HepG2 (cell line): ENCODE data around the gene ZFAND3. TPM values are rescaled to one million over a fixed set of nuclear protein-coding genes. Genes with fewer than 3 reads are reported as not detected.

Experiments
- ATAC-seq: fragments of 200-7000 bp; cut with Tn5 transposase; 3 replicates; pipeline ENCODE4 v1.9.1; 2020; ENCODE audit warnings: mild to moderate bottlenecking, moderate library complexity
- BruUV-seq: library from RNA; stranded (reverse); fragments of 400-500 nt; replicated peaks from 2 replicates; lab custom pipeline; 2021; lab: Mats Ljungman, UMichigan
- CTCF ChIA-PET: fragments of 300-600 bp; formaldehyde crosslinking; extraction: SDS; loops from one replicate; lab custom pipeline; 2021; ENCODE audit warnings: low total read pairs, inconsistent platforms, low intra/inter-chr PET ratio; lab: Yijun Ruan, JAX
- POLR2A ChIA-PET: fragments of 350-600 bp; sonication (Branson Sonifier 250); formaldehyde crosslinking; loops from one replicate; lab custom pipeline; 2020; ENCODE audit warnings: antibody characterized with exemption, inconsistent platforms; lab: Yijun Ruan, JAX
- DNase-seq: peaks from one replicate; pipeline ENCODE4 v3.0.0-alpha.2; 2015; ENCODE audit warnings: low spot score
- FAIRE-seq: peaks from 3 replicates; lab custom pipeline; 2011; peaks lifted over from hg19 to GRCh38; lab: Jason Lieb, UNC
- H2AFZ ChIP-seq: one replicate; pipeline ENCODE4 v1.6.1; 2011; ENCODE audit warnings: low read length, inconsistent platforms
- H3K27ac ChIP-seq: fragments of 300-600 bp; 3 replicates; pipeline ENCODE4 v1.8.0; 2011; ENCODE audit warnings: mixed run types, mild to moderate bottlenecking, mixed read lengths, low read length, inconsistent platforms; ENCODE audit not compliant: insufficient read depth; ENCODE audit errors: extremely low read length
- H3K27me3 ChIP-seq, 2 experiments: fragments of 200-600 bp in 1 of 2; 2 replicates in 1 of 2; 3 replicates in 1 of 2; pipeline versions ENCODE4 v1.6.0 to v1.8.0; 2011; ENCODE audit warnings: low read length in 2 of 2, mild to moderate bottlenecking in 2 of 2, moderate library complexity in 2 of 2, inconsistent platforms in 1 of 2; ENCODE audit not compliant: insufficient read depth in 2 of 2, control insufficient read depth in 1 of 2
- H3K36me3 ChIP-seq, 2 experiments: fragments of 200-600 bp in 1 of 2; replicated peaks in 1 of 2; 2 replicates in 1 of 2; 3 replicates in 1 of 2; pipeline versions ENCODE4 v1.5.1 to v1.8.0; 2011; ENCODE audit warnings: low read length in 2 of 2, inconsistent platforms in 1 of 2; ENCODE audit not compliant: insufficient read depth in 2 of 2, control insufficient read depth in 1 of 2
- H3K4me1 ChIP-seq: 2 replicates; pipeline ENCODE4 v1.5.1; 2012; ENCODE audit warnings: low read length, inconsistent platforms; ENCODE audit not compliant: insufficient read depth
- H3K4me2 ChIP-seq: 2 replicates; pipeline ENCODE4 v1.6.0; 2011; ENCODE audit warnings: low read depth, low read length, inconsistent platforms
- H3K4me3 ChIP-seq, 3 experiments: fragments of 200-600 bp in 1 of 3; sonication (generic), shearing (Covaris generic) in 1 of 3; replicated peaks in 1 of 3; 2 replicates each; pipeline ENCODE4 v1.5.1; 2011 to 2016; ENCODE audit warnings: low read length in 3 of 3, inconsistent platforms in 2 of 3, low read depth in 2 of 3, mild to moderate bottlenecking in 2 of 3, control low read depth in 1 of 3, mixed read lengths in 1 of 3; ENCODE audit not compliant: insufficient read depth in 1 of 3
- H3K79me2 ChIP-seq: one replicate; pipeline ENCODE4 v1.6.1; 2011; ENCODE audit warnings: low read length, inconsistent platforms; ENCODE audit not compliant: insufficient read depth
- H3K9ac ChIP-seq: 2 replicates; pipeline ENCODE4 v1.6.0; 2011; ENCODE audit warnings: mild to moderate bottlenecking, low read depth, low read length, inconsistent platforms; ENCODE audit not compliant: insufficient read depth
- H3K9me3 ChIP-seq: 2 replicates; pipeline ENCODE4 v1.5.1; 2012; ENCODE audit warnings: mild to moderate bottlenecking, low read length
- H4K20me1 ChIP-seq: 2 replicates; pipeline ENCODE4 v1.6.0; 2011; ENCODE audit warnings: inconsistent platforms, mild to moderate bottlenecking, low read length, moderate library complexity; ENCODE audit not compliant: insufficient read depth
- ASH2L ChIP-seq: fragments of 300-600, 200-600 bp; sonication (generic); IDR thresholded peaks from 2 replicates; pipeline ENCODE4 v1.7.0; 2017; ENCODE audit warnings: low read depth, mild to moderate bottlenecking, moderate library complexity, mixed read lengths, low read length; ENCODE audit not compliant: insufficient read length
- DNMT3B ChIP-seq: conservative IDR thresholded peaks from 2 replicates; pipeline ENCODE4 v1.6.1; 2016; ENCODE audit warnings: missing biosample characterization, control low read depth
- ISX ChIP-seq: sonication (generic); formaldehyde crosslinking; conservative IDR thresholded peaks from 2 replicates; pipeline ENCODE4 v1.5.0; 2020; ENCODE audit warnings: missing genetic modification reagents
- JUN ChIP-seq: sonication (generic); formaldehyde crosslinking; IDR thresholded peaks from 2 replicates; pipeline ENCODE4 v1.4.0; 2020; ENCODE audit warnings: mild to moderate bottlenecking, missing genetic modification reagents
- ZNF253 ChIP-seq: sonication (generic); formaldehyde crosslinking; IDR thresholded peaks from 2 replicates; pipeline ENCODE4 v1.8.0; 2022; ENCODE audit warnings: mild to moderate bottlenecking, missing genetic modification reagents, borderline replicate concordance
- ZNF460 ChIP-seq: sonication (generic); formaldehyde crosslinking; IDR thresholded peaks from 2 replicates; pipeline ENCODE4 v1.5.1; 2020; ENCODE audit warnings: missing genetic modification reagents, mild to moderate bottlenecking, borderline replicate concordance
- ZNF724P ChIP-seq: sonication (generic); formaldehyde crosslinking; IDR thresholded peaks from 2 replicates; pipeline ENCODE4 v1.8.0; 2022; ENCODE audit warnings: missing genetic modification reagents, borderline replicate concordance
- ZNF761 ChIP-seq: sonication (generic); formaldehyde crosslinking; conservative IDR thresholded peaks from 2 replicates; pipeline ENCODE4 v1.4.0; 2020; ENCODE audit warnings: mild to moderate bottlenecking, missing genetic modification reagents
- ZNF878 ChIP-seq: sonication (generic); formaldehyde crosslinking; IDR thresholded peaks from 2 replicates; pipeline ENCODE4 v1.8.1; 2023; ENCODE audit warnings: mild to moderate bottlenecking, missing genetic modification reagents, moderate library complexity
- ZSCAN9 ChIP-seq: IDR thresholded peaks from 2 replicates; pipeline ENCODE4 v1.6.1; 2016; ENCODE audit warnings: borderline replicate concordance
- WGBS: methylation state at CpG from one replicate; pipeline ENCODE4 v1.1.6; 2017; ENCODE audit warnings: low lambda C conversion rate; 5-methylcytosine and 5-hydroxymethylcytosine counted together
- in situ Hi-C: cut with HindIII; loops from 2 replicates; pipeline ENCODE4 v1.10.0; 2017; ENCODE audit warnings: low pct_unique_long_range_greater_than_20kb; ENCODE audit not compliant: extremely low pct_ligation_motif_present
- intact Hi-C: fragments of 100-400 bp; cut with micrococcal nuclease; formaldehyde crosslinking; loops from one replicate; pipeline ENCODE4 v1.10.0; 2022; ENCODE audit not compliant: unreplicated experiment
- polyA plus RNA-seq, 8 experiments: library from polyadenylated mRNA; depleted of rRNA in 3 of 8; stranded (reverse) in 7 of 8; unstranded in 1 of 8; fragments of >200 nt; fragmentation: Illumina TruSeq in 4 of 8; extraction: Trizol in 4 of 8; gene quantifications; 2 replicates each; pipeline versions ENCODE4 v1.2.1 to v1.2.3, GENCODE V29; 2011 to 2016; ENCODE audit warnings: low read depth in 4 of 8, missing spikeins in 1 of 8, mixed read lengths in 1 of 8; ENCODE audit not compliant: insufficient read depth in 1 of 8
- total RNA-seq, 5 experiments: library from RNA; depleted of rRNA; stranded (reverse); fragments of >200 nt; fragmentation: Illumina TruSeq; extraction: Trizol; gene quantifications; 2 replicates each; pipeline ENCODE4 v1.2.3, GENCODE V29; 2016; ENCODE audit warnings: low read depth in 1 of 5
- TF ChIP-seq, protein P1 (sequence below): sonication (generic); formaldehyde crosslinking; IDR thresholded peaks from 2 replicates; pipeline ENCODE4 v1.4.0; 2020; ENCODE audit warnings: missing genetic modification reagents
- TF ChIP-seq, protein P2 (sequence below): sonication (generic); formaldehyde crosslinking; IDR thresholded peaks from 2 replicates; pipeline ENCODE4 v1.4.0; 2020; ENCODE audit warnings: missing genetic modification reagents, borderline replicate concordance
- TF ChIP-seq, protein P3 (sequence below): sonication (generic); formaldehyde crosslinking; IDR thresholded peaks from 2 replicates; pipeline ENCODE4 v1.5.1; 2020; ENCODE audit warnings: mild to moderate bottlenecking, missing genetic modification reagents, borderline replicate concordance

ZFAND3 gene
- total and polyA plus RNA-seq, 2 of the 13 experiments (the other 11 are each of a cell fraction or from before 2014, with no cell fraction given) = 16.4 to 17.1 TPM

DNA sequence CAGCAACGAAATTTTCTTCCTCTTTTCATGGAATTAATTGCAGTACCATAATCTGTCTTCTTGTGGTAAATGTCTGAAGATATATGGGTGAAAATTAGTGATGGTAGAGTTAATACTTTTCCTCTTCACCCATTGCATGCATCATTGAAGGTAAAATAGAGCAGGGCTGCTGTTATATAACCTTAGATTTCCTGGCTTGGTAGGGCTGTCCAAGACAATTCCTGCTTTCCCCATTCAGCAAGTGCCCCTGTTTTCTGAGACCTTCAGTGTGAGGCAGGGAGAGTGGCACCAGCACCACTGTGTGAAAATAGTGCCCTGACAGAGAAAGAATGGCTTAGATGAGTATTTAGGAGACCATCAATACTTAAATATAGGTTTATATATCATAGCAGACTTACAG is 202.0 kb downstream of the ZFAND3 start:
- H3K79me2 ChIP-seq = no peaks in the 10 kb centered on the region
- H4K20me1 ChIP-seq = peaks cover 3% of the 10 kb centered on the region; the same call in 1 of the 2 replicates
- no peak overlapping the region for H3K9ac ChIP-seq
- no peak overlapping the region for H3K4me3 ChIP-seq
- ATAC-seq = no peak
- H3K27ac ChIP-seq = no peak overlapping the region
- in situ Hi-C loops = no loop called here
- H2AFZ ChIP-seq = no peak overlapping the region
- H3K4me1 ChIP-seq = peaks cover 11% of the 10 kb centered on the region
- no peak for DNase-seq
- ChIA-PET POLR2A (no interaction called here), CTCF (no interaction called here)
- H3K27me3 ChIP-seq = no peaks in the 10 kb centered on the region
- intact Hi-C loops = no loop called here
- no peak for FAIRE-seq
- peaks cover 0 to 2% of the 10 kb centered on the region in 2 experiments; a peak in 1 of 5 replicates for H3K36me3 ChIP-seq
- no peak overlapping the region for H3K4me2 ChIP-seq
- H3K9me3 ChIP-seq = peaks cover 7% of the 10 kb centered on the region; the same call in 1 of the 2 replicates
- no TSS peak for BruUV-seq
- 90% methylated on average over 1 of the region's 1 CpG for WGBS
- TF ChIP-seq DNMT3B (CRISPR knock-in tag) (no peak), ASH2L (no peak), ZSCAN9 (CRISPR knock-in tag) (no peak), ZNF253 (CRISPR knock-in tag) (no peak), ZNF460 (CRISPR knock-in tag) (no peak), ZNF761 (CRISPR knock-in tag) (no peak), ISX (CRISPR knock-in tag) (no peak), ZNF724P (CRISPR knock-in tag) (no peak), JUN (CRISPR knock-in tag) (no peak), ZNF878 (CRISPR knock-in tag) (no peak)
- TF ChIP-seq, protein P1, sequence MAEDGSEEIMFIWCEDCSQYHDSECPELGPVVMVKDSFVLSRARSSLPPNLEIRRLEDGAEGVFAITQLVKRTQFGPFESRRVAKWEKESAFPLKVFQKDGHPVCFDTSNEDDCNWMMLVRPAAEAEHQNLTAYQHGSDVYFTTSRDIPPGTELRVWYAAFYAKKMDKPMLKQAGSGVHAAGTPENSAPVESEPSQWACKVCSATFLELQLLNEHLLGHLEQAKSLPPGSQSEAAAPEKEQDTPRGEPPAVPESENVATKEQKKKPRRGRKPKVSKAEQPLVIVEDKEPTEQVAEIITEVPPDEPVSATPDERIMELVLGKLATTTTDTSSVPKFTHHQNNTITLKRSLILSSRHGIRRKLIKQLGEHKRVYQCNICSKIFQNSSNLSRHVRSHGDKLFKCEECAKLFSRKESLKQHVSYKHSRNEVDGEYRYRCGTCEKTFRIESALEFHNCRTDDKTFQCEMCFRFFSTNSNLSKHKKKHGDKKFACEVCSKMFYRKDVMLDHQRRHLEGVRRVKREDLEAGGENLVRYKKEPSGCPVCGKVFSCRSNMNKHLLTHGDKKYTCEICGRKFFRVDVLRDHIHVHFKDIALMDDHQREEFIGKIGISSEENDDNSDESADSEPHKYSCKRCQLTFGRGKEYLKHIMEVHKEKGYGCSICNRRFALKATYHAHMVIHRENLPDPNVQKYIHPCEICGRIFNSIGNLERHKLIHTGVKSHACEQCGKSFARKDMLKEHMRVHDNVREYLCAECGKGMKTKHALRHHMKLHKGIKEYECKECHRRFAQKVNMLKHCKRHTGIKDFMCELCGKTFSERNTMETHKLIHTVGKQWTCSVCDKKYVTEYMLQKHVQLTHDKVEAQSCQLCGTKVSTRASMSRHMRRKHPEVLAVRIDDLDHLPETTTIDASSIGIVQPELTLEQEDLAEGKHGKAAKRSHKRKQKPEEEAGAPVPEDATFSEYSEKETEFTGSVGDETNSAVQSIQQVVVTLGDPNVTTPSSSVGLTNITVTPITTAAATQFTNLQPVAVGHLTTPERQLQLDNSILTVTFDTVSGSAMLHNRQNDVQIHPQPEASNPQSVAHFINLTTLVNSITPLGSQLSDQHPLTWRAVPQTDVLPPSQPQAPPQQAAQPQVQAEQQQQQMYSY = no peak
- TF ChIP-seq, protein P2, sequence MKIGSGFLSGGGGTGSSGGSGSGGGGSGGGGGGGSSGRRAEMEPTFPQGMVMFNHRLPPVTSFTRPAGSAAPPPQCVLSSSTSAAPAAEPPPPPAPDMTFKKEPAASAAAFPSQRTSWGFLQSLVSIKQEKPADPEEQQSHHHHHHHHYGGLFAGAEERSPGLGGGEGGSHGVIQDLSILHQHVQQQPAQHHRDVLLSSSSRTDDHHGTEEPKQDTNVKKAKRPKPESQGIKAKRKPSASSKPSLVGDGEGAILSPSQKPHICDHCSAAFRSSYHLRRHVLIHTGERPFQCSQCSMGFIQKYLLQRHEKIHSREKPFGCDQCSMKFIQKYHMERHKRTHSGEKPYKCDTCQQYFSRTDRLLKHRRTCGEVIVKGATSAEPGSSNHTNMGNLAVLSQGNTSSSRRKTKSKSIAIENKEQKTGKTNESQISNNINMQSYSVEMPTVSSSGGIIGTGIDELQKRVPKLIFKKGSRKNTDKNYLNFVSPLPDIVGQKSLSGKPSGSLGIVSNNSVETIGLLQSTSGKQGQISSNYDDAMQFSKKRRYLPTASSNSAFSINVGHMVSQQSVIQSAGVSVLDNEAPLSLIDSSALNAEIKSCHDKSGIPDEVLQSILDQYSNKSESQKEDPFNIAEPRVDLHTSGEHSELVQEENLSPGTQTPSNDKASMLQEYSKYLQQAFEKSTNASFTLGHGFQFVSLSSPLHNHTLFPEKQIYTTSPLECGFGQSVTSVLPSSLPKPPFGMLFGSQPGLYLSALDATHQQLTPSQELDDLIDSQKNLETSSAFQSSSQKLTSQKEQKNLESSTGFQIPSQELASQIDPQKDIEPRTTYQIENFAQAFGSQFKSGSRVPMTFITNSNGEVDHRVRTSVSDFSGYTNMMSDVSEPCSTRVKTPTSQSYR = no peak
- TF ChIP-seq, protein P3, sequence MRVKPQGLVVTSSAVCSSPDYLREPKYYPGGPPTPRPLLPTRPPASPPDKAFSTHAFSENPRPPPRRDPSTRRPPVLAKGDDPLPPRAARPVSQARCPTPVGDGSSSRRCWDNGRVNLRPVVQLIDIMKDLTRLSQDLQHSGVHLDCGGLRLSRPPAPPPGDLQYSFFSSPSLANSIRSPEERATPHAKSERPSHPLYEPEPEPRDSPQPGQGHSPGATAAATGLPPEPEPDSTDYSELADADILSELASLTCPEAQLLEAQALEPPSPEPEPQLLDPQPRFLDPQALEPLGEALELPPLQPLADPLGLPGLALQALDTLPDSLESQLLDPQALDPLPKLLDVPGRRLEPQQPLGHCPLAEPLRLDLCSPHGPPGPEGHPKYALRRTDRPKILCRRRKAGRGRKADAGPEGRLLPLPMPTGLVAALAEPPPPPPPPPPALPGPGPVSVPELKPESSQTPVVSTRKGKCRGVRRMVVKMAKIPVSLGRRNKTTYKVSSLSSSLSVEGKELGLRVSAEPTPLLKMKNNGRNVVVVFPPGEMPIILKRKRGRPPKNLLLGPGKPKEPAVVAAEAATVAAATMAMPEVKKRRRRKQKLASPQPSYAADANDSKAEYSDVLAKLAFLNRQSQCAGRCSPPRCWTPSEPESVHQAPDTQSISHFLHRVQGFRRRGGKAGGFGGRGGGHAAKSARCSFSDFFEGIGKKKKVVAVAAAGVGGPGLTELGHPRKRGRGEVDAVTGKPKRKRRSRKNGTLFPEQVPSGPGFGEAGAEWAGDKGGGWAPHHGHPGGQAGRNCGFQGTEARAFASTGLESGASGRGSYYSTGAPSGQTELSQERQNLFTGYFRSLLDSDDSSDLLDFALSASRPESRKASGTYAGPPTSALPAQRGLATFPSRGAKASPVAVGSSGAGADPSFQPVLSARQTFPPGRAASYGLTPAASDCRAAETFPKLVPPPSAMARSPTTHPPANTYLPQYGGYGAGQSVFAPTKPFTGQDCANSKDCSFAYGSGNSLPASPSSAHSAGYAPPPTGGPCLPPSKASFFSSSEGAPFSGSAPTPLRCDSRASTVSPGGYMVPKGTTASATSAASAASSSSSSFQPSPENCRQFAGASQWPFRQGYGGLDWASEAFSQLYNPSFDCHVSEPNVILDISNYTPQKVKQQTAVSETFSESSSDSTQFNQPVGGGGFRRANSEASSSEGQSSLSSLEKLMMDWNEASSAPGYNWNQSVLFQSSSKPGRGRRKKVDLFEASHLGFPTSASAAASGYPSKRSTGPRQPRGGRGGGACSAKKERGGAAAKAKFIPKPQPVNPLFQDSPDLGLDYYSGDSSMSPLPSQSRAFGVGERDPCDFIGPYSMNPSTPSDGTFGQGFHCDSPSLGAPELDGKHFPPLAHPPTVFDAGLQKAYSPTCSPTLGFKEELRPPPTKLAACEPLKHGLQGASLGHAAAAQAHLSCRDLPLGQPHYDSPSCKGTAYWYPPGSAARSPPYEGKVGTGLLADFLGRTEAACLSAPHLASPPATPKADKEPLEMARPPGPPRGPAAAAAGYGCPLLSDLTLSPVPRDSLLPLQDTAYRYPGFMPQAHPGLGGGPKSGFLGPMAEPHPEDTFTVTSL (CRISPR knock-in tag) = no peak
